HG02759 (cell line): ENCODE data around the gene HBQ1.
"Not testable (repeated sequence)": the region's sequence is repeated elsewhere in the genome, so short reads cannot be mapped to it uniquely, and the experiment has no call there.

Experiments
- ATAC-seq: cut with Tn5 transposase; IDR thresholded peaks from one replicate; pipeline ENCODE4 v1.9.1; 2021; ENCODE audit warnings: mild to moderate bottlenecking, moderate library complexity; ENCODE audit not compliant: unreplicated experiment

The HBQ1 gene

GRCh38 chr16:160242-160641 is 20.0 kb upstream of the HBQ1 start:
- not testable (repeated sequence) for ATAC-seq

GRCh38 chr16:160691-161190 is 19.5 kb upstream of the HBQ1 start:
- no peak for ATAC-seq

GRCh38 chr16:162271-162991 is 17.8 kb upstream of the HBQ1 start:
- no peak for ATAC-seq

- ATAC-seq, result not testable (repeated sequence)
These were observed 17.1 kb upstream of the HBQ1 start for GRCh38 chr16:163139-163538.

GRCh38 chr16:163696-164095 is 16.6 kb upstream of the HBQ1 start:
- ATAC-seq, result not testable (repeated sequence)

- ATAC-seq, result not testable (repeated sequence)
These were observed 16.0 kb upstream of the HBQ1 start for GRCh38 chr16:164134-164823.

- ATAC-seq, result no peak
These were observed 15.3 kb upstream of the HBQ1 start for GRCh38 chr16:164827-165538.

- ATAC-seq, result no peak
These were observed 14.5 kb upstream of the HBQ1 start, which contains the start of gene HBM for GRCh38 chr16:165539-166374. TSS of gene HBM (plus strand) at chr16:165978. CDS start at chr16:165998, 20 bp downstream.

- no peak for ATAC-seq
These were observed 13.7 kb upstream of the HBQ1 start for GRCh38 chr16:166375-167121.

GRCh38 chr16:167122-167690 is 13.1 kb upstream of the HBQ1 start:
- no peak for ATAC-seq

- ATAC-seq, result no peak
These were observed 11.8 kb upstream of the HBQ1 start for GRCh38 chr16:168424-168823.

GRCh38 chr16:169014-169413 is 11.2 kb upstream of the HBQ1 start:
- no peak for ATAC-seq

- ATAC-seq, result not testable (repeated sequence)
These were observed 10.2 kb upstream of the HBQ1 start for GRCh38 chr16:170088-170507.

GRCh38 chr16:170788-171187 is 9.5 kb upstream of the HBQ1 start:
- no peak for ATAC-seq

- ATAC-seq, result not testable (repeated sequence)
These were observed 7.8 kb upstream of the HBQ1 start, which contains the start of gene HBA2 for GRCh38 chr16:172374-172941. TSS of gene HBA2 (plus strand) at chr16:172876. CDS start at chr16:172913, 37 bp downstream.

- ATAC-seq, result not testable (repeated sequence)
These were observed 6.9 kb upstream of the HBQ1 start for GRCh38 chr16:173211-173854.

- not testable (repeated sequence) for ATAC-seq
These were observed 6.1 kb upstream of the HBQ1 start for GRCh38 chr16:173928-174769.
